Smooth muscle cell (in vitro differentiated cells): ENCODE measurements around the gene EEF1AKMT3. TPM values are rescaled to one million over a fixed set of nuclear protein-coding genes. Genes with fewer than 3 reads are reported as not detected.

Experiments used
- DNase-seq: peaks from one replicate; lab custom pipeline; 2025; ENCODE audit not compliant: unreplicated experiment; lab: John Stamatoyannopoulos, UW
- H2AFZ ChIP-seq: fragments of 200-600 bp; sonication (generic); 2 replicates; pipeline ENCODE4 v1.6.0; 2016; ENCODE audit warnings: antibody characterized with exemption, low read depth, mild to moderate bottlenecking
- H3F3A ChIP-seq: fragments of 200-600 bp; sonication (generic); 2 replicates; pipeline ENCODE4 v1.6.0; 2017; ENCODE audit warnings: antibody characterized with exemption, low read depth
- H3K27ac ChIP-seq: fragments of 200-600 bp; sonication (generic); 2 replicates; pipeline ENCODE4 v1.5.1; 2016; ENCODE audit warnings: low read depth, mild to moderate bottlenecking
- H3K27me3 ChIP-seq: fragments of 200-600 bp; sonication (generic); 2 replicates; pipeline ENCODE4 v1.6.1; 2016; ENCODE audit warnings: low read depth, mild to moderate bottlenecking
- H3K36me3 ChIP-seq: fragments of 200-600 bp; sonication (generic); 2 replicates; pipeline ENCODE4 v1.5.1; 2016; ENCODE audit warnings: low read depth
- H3K4me1 ChIP-seq: fragments of 200-600 bp; sonication (generic); 2 replicates; pipeline ENCODE4 v1.5.1; 2016; ENCODE audit warnings: low read depth
- H3K4me2 ChIP-seq: fragments of 200-600 bp; sonication (generic); 2 replicates; pipeline ENCODE4 v1.6.0; 2016; ENCODE audit warnings: mild to moderate bottlenecking
- H3K4me3 ChIP-seq: fragments of 200-600 bp; sonication (generic); 2 replicates; pipeline ENCODE4 v1.5.1; 2016; ENCODE audit warnings: mild to moderate bottlenecking
- H3K79me2 ChIP-seq: fragments of 200-600 bp; sonication (generic); 2 replicates; pipeline ENCODE4 v1.6.0; 2016; ENCODE audit warnings: low read depth, mild to moderate bottlenecking
- H3K9ac ChIP-seq: fragments of 200-600 bp; sonication (generic); 2 replicates; pipeline ENCODE4 v1.6.0; 2016; ENCODE audit warnings: low read depth
- H3K9me3 ChIP-seq: fragments of 200-600 bp; sonication (generic); replicated peaks from 2 replicates; pipeline ENCODE4 v1.5.1; 2016; ENCODE audit warnings: low read depth
- H4K20me1 ChIP-seq: fragments of 200-600 bp; sonication (generic); 2 replicates; pipeline ENCODE4 v1.6.0; 2016; ENCODE audit warnings: low read depth
- CTCF ChIP-seq: fragments of 200-600 bp; sonication (generic); IDR thresholded peaks from 2 replicates; pipeline ENCODE4 v1.5.1; 2017; ENCODE audit warnings: borderline replicate concordance, mild to moderate bottlenecking, antibody characterized with exemption; ENCODE audit not compliant: insufficient read depth, poor library complexity, severe bottlenecking
- WGBS: methylation state at CpG from one replicate; pipeline ENCODE4 v1.1.7; 2016; ENCODE audit warnings: low lambda C conversion rate; 5-methylcytosine and 5-hydroxymethylcytosine counted together
- polyA plus RNA-seq: library from polyadenylated mRNA; unstranded; fragments of >200 nt; fragmentation: Nextera tagmentation; extraction: Ambion mirVana; gene quantifications from 2 replicates; pipeline ENCODE4 v1.2.1, GENCODE V29; 2016
- total RNA-seq: library from RNA; depleted of rRNA; stranded (reverse); fragments of >200 nt; gene quantifications from 2 replicates; pipeline ENCODE4 v1.2.3, GENCODE V29; 2014

Gene EEF1AKMT3
- total and polyA plus RNA-seq, 2 experiments from 2014 or later, result 8.0 to 9.0 TPM

- Histone ChIP-seq H3K4me2 (peak overlapping the region; percentile 92), H3K79me2 (peaks cover 23% of the 10 kb centered on the region), H3K27me3 (peaks cover 21% of the 10 kb centered on the region), H3K4me1 (peaks cover 21% of the 10 kb centered on the region), H4K20me1 (no peaks in the 10 kb centered on the region), H3F3A (peaks cover 13% of the 10 kb centered on the region), H2AFZ (no peak overlapping the region), H3K9ac (peak overlapping the region; percentile 93), H3K4me3 (peak overlapping the region; percentile 62), H3K27ac (peak overlapping the region; percentile 91), H3K9me3 (no peaks in the 10 kb centered on the region), H3K36me3 (no peaks in the 10 kb centered on the region)
- no peak for TF ChIP-seq CTCF
- no peak for DNase-seq
- WGBS, result 25% methylated on average over 8 of the region's 8 CpGs
Observed at GRCh38 chr12:57751432-57751787, 21.0 kb upstream of the EEF1AKMT3 start.

- Histone ChIP-seq H3K9me3 (no peaks in the 10 kb centered on the region), H2AFZ (peak within 1 kb of the TSS; percentile 23), H3K4me3 (peak within 1 kb of the TSS; percentile 62), H3K36me3 (no peaks in the 10 kb centered on the region), H3K4me1 (peaks cover 23% of the 10 kb centered on the region), H3K79me2 (peaks cover 23% of the 10 kb centered on the region), H3K27ac (peak within 1 kb of the TSS; percentile 91), H3K4me2 (peak within 1 kb of the TSS; percentile 92), H3K9ac (peak within 1 kb of the TSS; percentile 93), H4K20me1 (no peaks in the 10 kb centered on the region), H3F3A (peaks cover 10% of the 10 kb centered on the region), H3K27me3 (peaks cover 27% of the 10 kb centered on the region)
- TF ChIP-seq CTCF, result no peak
- WGBS, result 2% methylated on average over 47 of the region's 58 CpGs
- peak; percentile 95 for DNase-seq
Observed at GRCh38 chr12:57751788-57752667, 20.4 kb upstream of the EEF1AKMT3 start, which contains the start of gene CDK4. TSS of gene CDK4 (minus strand) at chr12:57752310. CDS start at chr12:57751717, 593 bp downstream.

GRCh38 chr12:57752668-57753000 lies 19.8 kb upstream of the EEF1AKMT3 start:
- Histone ChIP-seq H3K27ac (peak overlapping the region; percentile 35), H3K4me2 (peak overlapping the region; percentile 80), H3K4me1 (peaks cover 23% of the 10 kb centered on the region), H2AFZ (no peak overlapping the region), H4K20me1 (no peaks in the 10 kb centered on the region), H3K36me3 (no peaks in the 10 kb centered on the region), H3K27me3 (peaks cover 31% of the 10 kb centered on the region), H3K79me2 (peaks cover 23% of the 10 kb centered on the region), H3K4me3 (peak overlapping the region; percentile 43), H3K9me3 (no peaks in the 10 kb centered on the region), H3F3A (peaks cover 10% of the 10 kb centered on the region), H3K9ac (peak overlapping the region; percentile 12)
- WGBS, result 11% methylated on average over 3 of the region's 5 CpGs
- no peak for TF ChIP-seq CTCF
- no peak for DNase-seq
